ENCODE data around the gene CEP104.

The CEP104 gene

DNA sequence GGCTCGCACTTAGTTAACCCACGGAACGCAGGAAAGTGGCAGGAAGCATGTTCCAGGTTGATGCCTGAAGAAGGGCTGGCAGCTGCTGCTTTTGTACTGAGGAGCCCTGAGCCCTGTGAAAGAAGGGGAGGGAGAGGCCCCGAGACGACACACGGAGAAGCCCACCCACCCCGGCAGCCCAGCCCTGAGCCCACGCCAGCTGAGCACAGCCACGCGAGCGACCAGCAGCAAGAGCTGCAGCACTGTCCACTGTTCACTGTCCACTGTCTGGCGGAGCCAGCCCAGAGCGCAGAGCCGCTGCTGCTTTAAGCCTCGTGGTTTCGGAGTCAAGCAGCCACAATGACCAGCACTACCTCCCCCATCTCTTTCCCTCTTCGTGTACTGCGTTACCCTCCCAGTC lies 66.1 kb downstream of the CEP104 start:
- no peak for DNase-seq

DNA sequence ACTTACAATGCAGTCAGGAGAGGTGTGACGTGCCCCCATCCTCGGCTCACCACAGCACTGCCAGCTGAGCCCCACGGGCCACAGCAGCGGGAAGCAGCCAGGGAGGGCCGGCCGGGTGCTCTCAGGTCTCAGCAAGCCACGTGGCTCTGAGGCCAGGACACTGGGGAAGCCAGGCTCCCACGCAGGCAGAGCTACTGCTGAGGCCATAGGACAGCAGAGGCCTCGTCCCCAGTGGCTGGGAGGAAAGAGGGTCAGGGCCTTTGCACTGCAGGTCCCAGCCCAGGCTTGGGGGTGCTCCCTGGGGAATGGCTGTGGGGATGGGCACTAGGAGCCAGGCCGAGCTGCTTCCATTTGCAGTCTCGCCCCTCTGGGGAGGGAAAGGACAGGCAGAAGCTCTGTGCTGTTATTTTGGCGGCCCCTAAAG lies 66.5 kb downstream of the CEP104 start:
- DNase-seq = no peak

DNA sequence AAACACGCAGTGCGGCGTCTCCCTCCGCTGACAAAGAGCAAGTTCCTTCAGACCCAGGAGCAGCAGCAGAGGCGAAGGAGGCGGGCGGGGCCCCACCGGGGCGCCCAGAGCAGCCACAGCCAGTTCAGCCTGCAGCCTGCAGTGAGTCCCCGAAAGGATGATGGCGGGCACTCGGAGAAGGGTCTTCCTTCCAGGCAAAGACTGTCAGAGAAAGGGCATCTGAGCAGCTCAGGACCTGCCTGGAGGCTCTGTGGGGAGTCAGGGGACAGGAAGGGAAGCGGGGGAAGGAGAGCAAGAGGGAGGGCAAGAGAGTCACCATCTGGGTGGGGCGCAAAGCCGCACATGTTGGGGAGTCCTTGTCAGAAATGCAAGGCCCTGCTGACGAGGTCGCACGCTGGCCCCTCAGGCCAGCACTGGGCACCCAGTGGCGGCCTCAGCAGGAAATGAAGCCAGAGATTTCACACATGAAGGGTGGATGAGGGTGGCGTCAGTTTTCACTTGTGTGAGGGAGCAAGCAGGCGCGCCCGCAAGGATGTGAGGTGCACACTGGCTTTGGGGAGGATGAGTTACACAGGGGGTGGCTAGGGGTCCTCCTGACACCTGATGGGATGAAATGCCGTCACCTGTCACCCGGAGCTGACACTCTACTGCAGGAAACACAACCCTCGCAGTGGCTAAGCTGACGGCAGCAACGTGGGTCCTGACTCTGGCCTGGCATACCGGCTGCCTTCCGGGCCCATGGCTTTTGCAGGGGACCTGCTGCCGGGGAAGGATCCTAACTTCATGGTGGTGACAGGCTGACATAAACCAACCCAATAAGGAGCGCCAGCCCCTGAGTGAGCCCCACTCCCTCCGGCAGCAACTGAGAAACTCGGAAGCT lies 67.3 kb downstream of the CEP104 start:
- no peak for DNase-seq

DNA sequence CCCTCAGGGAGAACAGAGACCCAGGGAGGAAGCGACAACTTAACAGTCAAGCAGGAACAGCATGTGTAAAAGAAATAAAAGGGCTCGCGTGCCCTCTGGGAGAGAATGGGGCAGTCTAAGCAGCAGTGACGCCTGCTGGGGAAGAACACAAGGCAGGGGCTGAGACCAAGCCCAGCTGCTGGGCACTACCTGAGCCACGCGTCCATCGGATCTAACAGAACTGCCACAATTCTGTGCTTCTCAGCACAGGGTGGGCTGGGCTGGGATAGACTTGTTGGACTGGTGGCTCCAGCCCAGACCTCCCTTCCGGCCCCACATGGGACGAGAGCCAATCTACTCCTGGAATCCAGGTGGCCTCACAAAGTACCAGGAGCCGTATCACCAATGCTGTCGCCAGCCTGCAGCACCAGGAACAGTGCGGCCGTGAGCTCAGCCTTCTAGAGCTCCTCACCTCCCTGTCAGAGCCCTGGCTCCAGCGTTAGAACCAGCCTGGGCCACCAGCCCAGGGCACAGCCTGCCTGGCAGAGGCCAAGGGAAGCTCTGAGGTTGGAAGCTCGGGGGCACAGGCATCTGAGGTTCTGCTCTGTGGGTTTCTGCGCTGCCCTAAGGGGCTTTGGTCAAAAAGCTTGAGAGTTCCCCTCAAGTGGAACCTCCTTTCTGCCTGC lies 68.1 kb downstream of the CEP104 start:
- DNase-seq = no peak

DNA sequence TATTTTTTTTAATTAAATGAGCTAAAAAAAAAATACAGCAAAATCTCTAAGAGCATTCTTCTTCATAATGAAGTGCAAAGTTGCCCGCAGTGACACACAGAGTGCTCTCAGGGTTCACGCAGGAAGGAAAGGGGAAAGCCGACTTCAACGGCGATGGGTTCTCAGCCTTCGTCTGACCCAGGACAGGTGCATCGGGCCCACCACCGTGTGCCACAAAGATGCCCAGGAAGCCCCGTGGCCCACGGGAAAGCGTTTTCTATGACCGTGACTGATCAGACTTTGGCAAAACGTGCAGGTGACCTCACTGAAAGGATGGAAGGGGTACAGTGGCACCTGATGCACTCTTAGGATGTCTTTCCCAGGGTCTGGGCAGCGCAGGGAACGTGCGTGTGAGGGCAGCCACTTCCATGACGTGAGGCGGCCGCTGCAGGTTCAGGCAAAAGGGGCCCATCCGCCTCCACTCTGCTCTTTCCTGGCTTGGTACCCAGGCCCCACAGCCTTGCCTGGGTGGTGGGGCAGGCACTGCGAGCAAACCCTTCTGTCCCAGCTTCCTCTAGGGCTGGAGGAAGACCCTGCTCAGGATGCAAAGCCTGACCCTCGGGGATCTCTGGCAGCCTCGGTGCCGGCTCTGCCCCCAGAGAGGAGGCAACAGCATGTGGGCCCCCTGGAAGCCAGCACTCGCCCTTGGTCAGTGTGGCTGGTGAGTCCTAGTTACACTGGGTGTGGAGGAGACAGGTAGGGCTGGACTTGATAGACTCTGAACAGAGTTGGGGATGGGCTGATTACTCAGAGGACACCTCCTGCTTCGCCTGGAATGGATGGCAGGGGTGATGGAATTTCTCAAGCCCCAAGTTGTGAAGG lies 69.0 kb downstream of the CEP104 start:
- no peak for DNase-seq

DNA sequence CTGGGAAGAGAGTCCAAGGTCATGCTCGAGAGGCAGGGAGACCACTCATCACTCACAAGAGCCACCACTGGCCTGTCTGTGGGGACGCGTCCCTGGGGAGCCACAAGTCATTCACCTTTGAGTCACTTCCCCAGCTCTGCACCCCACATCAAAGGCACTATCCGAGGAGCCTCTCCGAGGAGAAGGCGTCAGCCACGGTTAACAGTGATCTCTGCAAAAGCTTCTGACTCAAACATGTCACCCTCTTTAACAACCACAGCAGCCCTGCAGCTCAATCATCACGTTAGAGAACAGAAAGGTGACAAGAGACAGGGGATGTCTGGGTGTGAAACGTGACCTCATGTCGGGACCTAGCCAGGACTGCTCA lies 69.7 kb downstream of the CEP104 start:
- no peak for DNase-seq

DNA sequence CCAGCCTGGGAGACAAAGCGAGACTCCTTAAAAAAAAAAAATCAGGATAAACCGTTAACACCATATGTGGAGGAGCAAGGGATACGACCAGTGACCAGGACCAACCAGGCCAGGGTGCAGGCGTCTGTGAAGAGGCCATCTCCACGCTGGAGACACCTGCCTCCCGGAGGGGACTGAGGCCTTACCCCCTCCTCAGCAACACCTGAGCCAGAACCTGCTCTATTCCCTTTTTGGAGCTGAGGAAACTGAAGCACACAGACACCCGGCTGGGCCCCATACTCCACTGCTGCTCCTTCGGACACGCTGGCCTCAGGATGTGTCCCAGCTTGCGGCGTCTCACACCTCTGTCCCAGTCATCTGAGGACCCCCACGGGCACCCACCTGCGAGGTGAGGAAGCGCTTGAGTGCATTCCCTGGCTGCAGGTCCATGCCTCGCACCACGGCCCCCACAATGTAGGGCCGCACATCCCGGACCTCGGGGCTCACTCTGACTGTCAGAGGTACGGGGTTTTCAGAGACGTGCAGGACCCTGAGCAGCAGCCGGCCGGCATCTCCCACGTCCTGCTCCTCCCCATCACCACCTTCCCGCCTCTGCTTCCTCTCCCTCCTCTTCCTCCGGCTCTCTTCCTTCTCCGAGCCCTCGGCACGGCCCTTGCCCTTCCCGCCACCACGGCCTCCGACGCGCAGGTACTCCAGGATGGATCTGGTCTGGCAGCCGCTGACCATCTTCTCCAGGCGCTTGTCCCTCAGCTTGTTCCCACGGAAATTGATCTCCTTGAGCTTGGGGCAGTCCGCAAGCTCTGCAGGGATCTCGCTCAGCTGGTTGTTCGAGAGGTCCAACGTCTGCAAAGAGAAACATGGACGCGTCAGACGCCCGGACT lies 70.3 kb downstream of the CEP104 start:
- no peak for DNase-seq

DNA sequence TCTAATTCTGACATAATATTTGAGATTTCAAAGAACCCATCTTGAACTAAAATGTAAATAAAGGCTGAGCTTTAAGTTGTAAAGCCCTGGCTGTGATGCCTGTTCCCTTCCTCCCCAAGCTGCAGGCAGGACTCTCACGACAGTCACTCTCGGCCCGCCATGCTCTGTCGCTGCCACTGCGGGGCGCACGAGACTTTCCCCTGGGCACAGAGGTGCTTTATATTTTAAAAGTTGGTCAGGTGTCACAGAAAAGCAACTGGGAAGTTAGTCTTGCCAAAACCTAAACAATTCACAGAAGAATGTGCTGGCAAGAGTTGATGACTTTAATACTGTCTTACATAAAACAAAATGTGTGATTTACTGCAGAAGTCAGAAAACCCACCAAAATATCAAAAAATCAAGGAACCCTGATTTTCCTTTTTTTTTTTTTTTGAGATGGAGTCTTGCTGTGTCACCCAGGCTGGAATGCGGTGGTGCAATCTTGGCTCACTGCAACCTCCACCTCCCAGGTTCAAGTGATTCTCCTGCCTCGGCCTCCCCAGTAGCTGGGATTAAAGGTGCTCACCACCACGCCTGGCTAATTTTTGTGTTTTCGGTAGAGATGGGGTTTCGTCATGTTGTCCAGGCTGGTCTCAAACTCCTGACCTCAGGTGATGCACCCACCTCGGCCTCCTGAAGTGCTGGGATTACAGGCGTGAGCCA lies 71.4 kb downstream of the CEP104 start:
- no peak for DNase-seq

DNA sequence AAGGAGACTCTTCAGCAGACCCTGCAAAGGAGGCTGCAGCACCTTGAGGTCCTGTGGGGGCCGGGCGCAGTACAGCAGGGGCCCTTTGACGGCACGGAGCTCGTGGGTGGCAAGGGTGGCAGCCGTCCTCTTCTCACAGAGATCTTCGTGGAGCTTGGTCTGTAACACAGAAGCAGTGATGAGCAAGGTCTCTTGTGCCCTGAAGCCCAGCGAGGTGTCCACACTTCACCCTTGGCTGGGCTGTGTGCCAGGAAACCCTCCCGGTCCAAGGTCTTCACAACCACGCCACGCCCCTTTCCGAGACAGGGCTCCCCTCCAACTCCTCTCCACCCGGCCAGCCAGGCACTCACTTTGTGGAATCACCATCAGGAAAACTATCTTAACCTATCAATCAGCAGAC lies 72.0 kb downstream of the CEP104 start:
- DNase-seq = no peak

DNA sequence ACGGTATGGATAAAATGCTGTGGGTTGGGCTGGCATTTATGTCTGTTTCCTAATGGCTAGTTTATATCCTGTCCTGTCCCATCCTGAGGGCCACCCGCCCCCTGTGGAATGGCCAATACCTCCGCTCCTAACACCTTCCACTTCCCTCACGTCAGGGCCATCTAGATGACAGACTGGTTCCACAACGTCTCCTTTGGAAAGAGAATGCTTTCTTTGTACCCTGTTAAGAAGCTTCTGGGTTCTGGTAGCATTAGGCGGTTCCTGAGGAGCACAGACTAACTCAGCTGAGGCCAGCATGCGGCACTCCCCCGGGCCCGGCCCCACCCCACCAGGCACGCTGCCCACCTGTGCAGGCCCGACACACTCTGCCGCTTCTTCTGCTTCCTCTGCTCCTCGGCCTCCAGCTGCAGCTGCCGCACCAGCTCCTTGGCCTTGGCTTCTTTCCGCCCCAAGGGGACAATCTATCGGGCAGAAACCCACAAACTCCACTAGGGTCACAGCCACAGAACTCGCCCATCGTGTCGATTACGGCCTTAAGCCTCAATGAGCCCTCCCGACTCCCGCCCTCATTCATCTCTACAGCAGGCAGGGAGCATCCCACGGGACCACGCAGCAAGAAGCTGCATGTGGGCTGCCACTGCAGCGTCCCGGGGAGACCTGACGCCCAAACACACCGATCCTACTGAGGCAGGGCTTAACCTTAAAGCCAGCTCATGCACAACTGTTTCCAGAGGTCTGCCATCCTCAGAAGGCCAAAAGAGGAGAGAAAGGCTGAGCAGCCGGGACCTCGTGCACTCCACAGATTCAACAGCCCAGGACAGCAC lies 73.1 kb downstream of the CEP104 start:
- no peak for DNase-seq

DNA sequence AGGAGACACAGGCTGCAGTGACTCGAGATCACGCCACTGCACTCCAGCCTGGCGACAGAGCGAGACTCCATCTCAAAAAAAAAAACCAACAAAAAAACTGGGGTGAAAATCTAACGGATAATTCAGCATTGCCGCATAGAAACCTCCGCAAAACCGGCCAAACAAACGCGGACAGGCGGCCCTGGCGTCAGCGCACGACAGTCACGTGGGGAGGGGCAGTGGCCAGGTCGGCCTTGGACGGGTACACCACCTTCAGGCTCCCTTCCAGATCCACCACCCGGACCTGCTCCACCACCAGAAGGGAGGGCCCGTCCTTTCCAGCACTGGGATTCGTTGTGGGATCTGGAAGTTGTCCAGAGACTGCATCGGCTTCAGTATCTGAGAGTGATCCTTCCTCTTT lies 76.1 kb downstream of the CEP104 start:
- no peak for DNase-seq

DNA sequence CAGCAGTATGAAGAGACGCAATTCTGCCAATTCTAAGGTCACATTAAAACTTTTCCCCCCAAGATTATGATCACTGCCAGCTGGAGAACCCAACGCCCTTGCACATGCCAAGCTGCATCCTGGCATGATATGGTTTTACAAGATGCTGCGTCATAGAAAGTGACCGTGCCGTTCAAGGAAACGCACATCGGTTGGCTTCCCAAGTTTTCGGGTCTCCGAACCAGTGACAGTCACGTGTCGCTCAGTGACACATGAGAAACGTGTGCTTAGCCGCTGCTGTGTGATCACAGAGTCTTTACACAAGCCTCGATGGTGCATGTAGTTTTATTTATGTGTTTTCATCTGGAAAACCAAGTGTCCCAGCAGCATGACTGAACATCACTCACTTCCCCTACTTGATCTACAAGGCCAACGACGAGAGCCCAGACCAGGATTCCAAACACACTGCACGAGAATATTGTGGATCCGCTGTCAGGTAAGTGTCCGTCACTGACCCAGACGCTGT lies 77.0 kb downstream of the CEP104 start:
- no peak for DNase-seq

DNA sequence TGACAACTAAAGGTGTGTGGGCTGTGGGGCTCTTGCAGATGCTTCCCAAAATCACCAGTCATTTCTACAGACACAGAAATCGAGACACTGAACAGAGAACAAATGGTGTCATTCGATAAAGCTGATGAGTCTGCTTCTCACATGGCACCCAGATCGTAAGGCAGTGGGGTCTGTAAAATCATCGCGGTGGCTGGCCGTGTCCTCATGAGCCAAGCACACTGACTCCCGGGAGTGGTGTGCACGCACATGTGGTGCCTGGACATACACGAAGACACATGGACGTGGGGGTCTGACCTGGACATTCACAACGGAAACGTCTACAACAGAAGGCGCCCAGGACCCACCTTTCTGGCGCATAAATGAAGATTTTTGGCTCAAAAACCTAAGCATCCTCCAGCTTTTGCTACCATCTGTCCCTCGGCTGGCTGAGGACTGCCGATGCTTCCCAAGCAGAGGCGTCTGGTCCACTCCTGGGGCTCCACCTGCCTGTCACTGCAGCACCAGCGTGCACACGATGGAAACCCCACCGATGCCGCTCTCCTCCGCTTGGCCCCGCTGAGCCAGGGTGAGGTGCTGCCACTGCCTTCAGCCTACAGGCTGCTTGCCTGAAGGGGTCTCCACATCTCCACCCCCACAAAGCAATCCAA lies 77.6 kb downstream of the CEP104 start:
- DNase-seq = no peak

DNA sequence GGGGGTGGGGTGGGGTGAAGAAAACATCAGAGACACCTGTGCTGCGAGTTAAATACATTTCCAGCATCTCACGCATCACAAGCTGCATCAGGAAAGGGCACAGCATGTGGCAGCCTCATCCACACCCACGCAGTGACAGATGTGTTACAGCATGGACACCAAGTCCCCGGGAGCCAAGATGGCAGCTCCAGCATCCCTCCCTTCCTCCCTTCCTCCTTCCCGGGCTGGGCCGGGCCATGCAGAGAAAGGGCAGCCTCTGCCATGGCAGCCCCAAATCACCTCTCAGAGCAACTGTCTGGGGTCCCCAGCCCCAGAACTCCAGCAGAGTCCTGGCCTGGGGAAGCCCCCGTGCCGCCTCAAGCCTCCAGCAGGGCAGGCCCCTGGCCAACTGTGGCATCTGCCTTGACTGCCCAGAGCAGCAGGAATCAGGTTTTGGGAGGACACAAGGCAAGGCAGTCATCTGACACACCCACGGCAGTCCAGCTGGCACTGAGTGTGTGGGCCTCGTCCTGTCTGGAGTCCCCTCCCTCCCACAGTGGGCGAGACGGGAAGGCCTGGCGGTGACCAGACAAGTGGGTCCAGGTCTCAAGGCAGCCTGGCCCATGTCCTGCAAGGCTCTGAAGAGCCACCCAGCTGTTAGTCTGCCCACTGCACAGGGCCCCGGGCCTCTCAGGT lies 78.3 kb downstream of the CEP104 start:
- no peak for DNase-seq

DNA sequence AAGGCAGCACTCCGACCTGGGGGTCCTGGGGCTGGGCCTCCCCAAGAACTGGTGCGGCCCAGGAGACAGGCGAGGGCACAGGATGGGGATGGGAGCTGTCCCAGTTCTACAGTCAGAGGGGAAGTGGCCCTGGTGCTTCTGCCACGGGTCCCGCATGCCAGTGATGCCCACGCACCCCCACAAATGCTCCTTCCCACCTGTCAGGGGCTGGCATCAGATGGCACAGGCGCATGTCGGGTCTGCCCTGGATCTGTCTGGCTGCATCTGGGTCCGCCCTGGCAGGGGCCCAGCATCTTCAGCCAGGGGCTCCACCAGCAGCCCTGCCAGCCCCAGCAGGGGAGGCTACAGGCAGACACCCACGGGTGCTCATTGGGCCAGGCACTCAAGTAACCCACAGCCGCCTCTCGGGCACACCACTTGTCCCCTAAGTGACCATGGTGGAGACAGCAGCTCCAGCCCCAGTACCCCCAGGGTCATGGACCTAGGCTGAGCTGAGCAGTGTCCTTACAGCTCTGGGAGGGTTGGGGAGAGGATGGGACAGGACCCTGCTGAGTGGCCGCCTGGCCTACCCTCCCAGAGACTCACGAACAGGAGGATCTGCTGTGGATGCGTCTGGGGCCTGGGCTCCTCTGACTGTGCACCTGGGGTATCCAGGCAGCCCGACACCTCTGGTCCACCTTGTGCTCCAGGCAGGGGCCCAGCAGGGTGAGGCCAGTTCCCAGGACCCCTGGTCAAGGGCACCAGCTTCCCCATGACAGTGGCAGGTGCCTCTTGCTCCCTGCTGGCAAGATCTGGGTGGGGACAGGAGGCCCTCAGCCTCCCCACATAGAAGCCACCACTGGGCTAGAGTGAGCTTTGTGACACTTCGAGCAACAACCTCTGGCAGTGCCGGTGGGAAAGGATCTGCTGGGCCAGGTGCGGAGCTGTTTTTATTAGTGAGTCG lies 79.1 kb downstream of the CEP104 start:
- DNase-seq = no peak

DNA sequence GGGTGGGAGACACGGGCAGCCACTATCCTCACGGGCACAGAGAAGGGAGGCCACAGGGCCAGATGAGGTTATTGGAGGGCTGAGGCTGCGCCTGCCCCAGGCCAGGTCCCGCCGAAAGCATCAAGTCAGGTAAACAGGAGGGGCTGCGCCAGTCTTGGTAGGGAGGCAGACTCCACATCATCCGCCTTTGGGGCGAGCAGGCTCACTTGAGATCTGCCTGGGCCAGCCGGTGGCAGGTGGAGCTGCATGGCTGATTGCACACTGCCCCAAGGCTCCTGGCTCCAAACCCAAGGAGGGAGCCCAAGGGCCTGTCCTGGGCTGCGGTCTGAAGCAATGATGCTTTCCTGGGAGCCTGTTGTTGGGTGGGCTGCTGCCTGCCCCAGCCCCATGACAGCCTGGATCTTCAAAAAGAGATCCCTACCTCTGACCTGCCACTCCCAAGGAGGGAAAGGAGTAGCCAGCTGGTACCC lies 79.9 kb downstream of the CEP104 start:
- no peak for DNase-seq

DNA sequence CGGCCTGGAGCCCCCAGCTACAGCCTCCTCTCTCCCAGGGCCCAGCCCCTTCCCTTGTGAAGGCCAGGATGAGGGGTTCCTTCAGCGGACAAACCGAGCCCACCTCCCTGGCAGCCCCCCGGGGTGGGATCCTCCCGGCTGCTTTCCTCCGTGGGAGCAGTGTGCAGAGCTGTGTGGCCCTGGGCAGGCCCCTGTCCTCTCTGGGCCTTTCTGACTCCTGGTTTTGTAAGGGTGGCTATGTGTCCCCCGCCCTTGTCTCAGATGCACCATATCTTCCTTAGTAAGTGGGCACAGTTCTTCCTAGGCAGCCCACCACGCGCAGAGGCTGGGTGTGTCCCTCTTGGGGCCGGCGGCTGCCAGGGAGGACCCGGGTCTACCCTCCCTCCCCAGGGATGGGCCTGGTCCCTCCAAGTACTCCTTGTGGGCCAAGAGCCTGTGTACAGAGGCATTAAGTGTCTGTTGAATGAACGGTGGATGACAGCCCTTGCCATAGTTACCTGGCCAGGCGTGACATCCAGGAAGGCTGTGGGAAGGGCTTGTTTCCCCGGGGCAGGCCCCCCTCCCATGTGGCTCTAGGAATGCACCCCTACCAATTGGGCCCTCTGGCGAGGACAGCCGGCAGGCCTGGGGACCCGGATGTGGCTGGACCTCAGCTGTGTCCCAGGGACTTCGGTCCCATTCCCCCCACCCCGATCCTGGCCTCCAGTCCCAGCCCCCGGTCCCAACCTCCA lies 80.6 kb downstream of the CEP104 start:
- no peak for DNase-seq

All from fibroblast of skin of right quadriceps (primary cell).